ES-I3 (cell line): ENCODE data around the gene KRTAP10-5.
"Not testable (repeated sequence)": the region's sequence is repeated elsewhere in the genome, so short reads cannot be mapped to it uniquely, and the experiment has no call there.

ENCODE experiments used
- H3K36me3 ChIP-seq: 2 replicates; pipeline ENCODE4 v1.6.1; 2013; ENCODE audit warnings: mild to moderate bottlenecking, low read length, control low read depth, moderate library complexity; ENCODE audit not compliant: insufficient read depth
- H3K4me1 ChIP-seq: 2 replicates; pipeline ENCODE4 v1.6.1; 2013; ENCODE audit warnings: mild to moderate bottlenecking, control low read depth, low read length; ENCODE audit not compliant: insufficient read depth
- H3K9ac ChIP-seq: 2 replicates; pipeline ENCODE4 v1.6.1; 2013; ENCODE audit warnings: low read depth, mild to moderate bottlenecking, low read length, moderate library complexity
- H3K9me3 ChIP-seq: 2 replicates; pipeline ENCODE4 v1.6.1; 2013; ENCODE audit warnings: mild to moderate bottlenecking, low read length, moderate library complexity; ENCODE audit not compliant: control insufficient read depth, insufficient read depth

KRTAP10-5 gene

DNA sequence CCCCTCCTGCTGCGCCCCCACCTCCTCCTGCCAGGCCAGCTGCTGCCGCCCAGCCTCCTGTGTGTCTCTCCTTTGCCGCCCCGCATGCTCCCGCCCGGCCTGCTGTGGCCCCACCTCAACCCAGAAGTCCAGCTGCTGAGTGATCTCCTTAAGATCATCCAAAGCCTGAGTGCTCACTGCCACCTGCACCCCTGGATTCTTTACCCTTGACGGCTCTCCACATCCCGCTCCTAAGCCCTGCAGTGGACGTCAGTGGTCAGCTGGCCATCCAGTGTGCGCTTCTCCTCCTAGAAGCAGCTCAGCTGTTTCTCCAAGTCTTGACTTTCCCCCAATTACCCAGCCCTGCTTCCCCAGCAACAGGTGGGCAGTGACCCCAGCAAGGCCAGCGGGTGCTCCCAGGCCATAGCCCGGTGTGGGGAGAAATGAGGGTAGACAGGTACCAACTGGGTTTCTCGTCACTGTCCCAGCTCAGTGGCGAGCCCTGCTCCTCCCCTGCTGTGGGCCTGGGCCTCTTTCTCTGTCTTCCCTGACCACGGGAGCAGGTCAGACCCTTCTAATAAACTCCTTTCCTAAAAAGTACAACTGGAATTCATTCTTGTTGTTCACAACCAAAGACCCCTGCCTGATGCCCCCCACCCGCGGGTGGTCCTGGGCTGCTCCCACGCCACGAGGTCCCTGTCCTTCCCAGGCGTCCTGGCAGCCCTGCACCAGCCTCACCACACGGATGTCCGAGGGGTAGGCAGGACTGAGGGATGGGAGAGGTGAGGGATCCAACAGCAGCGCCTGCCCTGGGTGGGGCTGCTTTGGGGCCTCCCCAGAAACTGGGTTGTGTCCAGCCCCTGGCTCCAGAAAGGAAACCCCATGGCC lies 21.4 kb upstream of the KRTAP10-5 start:
- no peaks in the 10 kb centered on the region for H3K36me3 ChIP-seq
- H3K9ac ChIP-seq = no peak overlapping the region
- H3K4me1 ChIP-seq = no peaks in the 10 kb centered on the region; the same call in 1 of the 2 replicates
- no peaks in the 10 kb centered on the region; the same call in 1 of the 2 replicates for H3K9me3 ChIP-seq

DNA sequence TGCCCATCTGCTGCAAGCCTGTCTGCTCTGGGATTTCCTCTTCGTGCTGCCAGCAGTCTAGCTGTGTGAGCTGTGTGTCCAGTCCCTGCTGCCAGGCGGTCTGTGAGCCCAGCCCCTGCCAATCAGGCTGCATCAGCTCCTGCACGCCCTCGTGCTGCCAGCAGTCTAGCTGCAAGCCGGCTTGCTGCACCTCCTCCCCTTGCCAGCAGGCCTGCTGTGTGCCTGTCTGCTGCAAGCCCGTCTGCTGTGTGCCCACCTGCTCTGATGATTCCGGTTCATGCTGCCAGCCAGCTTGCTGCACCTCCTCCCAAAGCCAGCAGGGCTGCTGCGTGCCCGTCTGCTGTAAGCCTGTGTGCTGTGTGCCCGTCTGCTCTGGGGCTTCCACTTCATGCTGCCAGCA lies 20.7 kb upstream of the KRTAP10-5 start:
- H3K9me3 ChIP-seq, H3K36me3 ChIP-seq, H3K4me1 ChIP-seq, H3K9ac ChIP-seq: not testable (repeated sequence)

DNA sequence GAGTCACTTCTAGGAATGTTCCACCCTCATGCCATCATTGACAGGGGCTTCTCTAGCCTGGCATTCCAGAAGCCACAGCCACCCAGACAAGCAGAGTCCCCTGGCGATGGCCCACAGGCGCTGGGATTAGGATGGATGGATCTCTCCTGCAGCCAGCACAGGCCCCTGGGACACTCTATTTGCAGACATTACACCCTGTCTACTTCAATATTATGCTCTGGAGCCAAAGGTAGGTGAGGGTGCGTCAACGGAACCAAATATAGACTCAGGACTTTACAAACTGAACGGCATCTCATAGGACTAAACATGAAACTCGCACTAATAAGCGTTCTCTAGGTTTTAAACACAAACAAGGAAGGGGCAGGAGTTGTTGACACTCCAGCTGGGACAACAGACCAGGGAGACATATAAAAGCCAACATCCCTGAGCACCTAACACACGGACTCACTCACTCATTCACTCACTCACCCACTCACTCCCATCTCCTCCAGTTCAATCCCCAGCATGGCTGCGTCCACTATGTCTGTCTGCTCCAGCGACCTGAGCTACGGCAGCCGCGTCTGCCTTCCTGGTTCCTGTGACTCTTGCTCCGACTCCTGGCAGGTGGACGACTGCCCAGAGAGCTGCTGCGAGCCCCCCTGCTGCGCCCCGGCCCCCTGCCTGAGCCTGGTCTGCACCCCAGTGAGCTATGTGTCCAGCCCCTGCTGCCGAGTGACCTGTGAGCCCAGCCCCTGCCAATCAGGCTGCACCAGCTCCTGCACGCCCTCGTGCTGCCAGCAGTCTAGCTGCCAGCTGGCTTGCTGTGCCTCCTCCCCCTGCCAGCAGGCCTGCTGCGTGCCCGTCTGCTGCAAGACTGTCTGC lies 19.9 kb upstream of the KRTAP10-5 start, which contains the start of gene KRTAP10-7:
KRTAP10-7 (plus strand) TSS at position 480 of the 861 bp plus-strand sequence; CDS start at position 505, 25 bp downstream.
- H3K4me1 ChIP-seq, H3K9ac ChIP-seq, H3K36me3 ChIP-seq, H3K9me3 ChIP-seq: not testable (repeated sequence)

DNA sequence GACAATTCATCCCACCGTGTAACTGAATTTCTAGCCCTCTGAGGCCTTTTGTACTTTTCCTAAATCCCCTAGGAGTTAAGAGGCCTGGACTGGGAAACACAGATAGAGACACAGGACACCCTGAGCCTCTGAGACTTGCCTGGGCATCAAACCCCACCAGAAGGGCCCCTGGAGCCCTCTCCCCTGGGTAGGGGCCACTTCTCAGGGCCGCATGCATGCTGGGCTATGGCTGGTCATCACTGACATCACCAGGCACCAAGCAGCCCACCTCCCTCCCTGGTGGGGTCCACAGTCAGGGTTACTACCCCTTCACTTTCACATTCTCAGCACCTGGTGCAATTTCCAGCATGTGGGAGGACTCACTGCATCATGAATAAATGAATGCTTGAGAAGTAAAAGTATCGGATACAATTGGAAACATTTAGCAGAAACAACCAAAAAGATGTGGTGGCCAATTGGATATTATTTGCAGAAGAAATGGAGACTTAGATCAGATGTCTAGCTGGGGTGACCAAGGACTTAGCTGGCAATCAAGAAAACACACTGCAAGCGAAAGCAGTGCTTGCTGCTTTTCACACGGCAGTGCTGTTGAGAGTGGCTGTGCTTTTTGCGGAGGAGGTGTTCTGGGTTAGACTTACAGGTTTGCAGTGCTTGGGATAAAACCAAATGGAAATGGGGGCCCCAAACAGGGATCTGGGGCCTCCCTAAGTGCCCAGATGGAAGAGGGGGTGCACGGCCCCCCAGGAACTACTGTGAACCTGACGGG lies 19.0 kb upstream of the KRTAP10-5 start:
- no peaks in the 10 kb centered on the region; the same call in 1 of the 2 replicates for H3K4me1 ChIP-seq
- no peaks in the 10 kb centered on the region; the same call in 1 of the 2 replicates for H3K9me3 ChIP-seq
- no peaks in the 10 kb centered on the region for H3K36me3 ChIP-seq
- H3K9ac ChIP-seq = no peak overlapping the region

DNA sequence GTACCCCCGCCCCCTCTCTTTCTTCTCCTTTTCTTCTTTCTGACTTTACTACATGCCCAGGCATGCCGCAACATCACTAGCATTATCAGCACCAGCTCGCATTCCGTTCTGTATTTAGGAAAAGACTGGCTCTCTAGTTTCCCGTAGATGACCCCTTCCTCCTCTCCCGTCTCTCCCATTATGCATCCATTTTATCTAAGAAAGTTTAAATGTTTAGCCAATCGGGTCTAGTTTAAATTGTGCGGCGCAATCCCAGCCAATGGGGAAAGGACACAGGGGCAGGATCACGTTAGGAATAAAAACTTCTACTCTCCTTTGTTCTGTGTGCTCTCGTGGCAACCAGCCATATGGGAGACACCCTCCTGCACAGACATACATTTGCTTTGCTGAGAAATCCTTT lies 17.7 kb upstream of the KRTAP10-5 start:
- H3K36me3 ChIP-seq = no peaks in the 10 kb centered on the region
- peaks cover 4% of the 10 kb centered on the region; the same call in 1 of the 2 replicates for H3K4me1 ChIP-seq
- H3K9ac ChIP-seq = no peak overlapping the region
- no peaks in the 10 kb centered on the region; the same call in 1 of the 2 replicates for H3K9me3 ChIP-seq

DNA sequence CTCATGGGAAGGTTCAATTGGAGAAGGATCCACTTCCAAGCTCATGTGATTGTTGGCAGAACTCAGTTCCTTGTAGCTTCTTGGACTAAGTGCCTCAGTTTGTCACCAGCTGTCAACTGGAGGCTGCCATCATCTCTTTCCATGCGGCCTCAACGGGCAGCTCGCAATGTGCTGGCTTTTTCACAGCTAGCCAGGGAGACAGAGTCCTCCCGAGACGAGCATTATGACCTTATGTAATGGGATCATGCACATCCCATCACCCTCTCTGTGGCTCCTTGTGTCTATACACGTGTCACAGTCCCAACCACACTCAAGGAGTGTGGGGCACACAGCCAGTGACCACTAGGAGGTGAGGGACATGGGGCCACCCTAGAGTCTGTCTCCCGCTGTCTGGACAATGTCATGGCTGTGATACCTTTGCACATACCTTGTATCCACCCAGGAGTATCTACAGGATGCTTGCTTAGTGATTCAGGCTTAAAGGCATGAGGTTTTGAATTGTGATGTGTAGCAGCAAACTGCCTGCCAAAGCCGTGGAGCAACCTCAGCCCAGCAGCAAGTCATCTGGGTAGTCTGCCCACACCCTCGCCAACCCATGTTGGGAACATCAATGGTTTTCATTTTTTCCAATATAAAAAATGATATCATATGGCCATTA lies 15.8 kb upstream of the KRTAP10-5 start:
- no peaks in the 10 kb centered on the region; the same call in 1 of the 2 replicates for H3K9me3 ChIP-seq
- no peak overlapping the region for H3K9ac ChIP-seq
- H3K4me1 ChIP-seq = peaks cover 4% of the 10 kb centered on the region
- H3K36me3 ChIP-seq = no peaks in the 10 kb centered on the region

DNA sequence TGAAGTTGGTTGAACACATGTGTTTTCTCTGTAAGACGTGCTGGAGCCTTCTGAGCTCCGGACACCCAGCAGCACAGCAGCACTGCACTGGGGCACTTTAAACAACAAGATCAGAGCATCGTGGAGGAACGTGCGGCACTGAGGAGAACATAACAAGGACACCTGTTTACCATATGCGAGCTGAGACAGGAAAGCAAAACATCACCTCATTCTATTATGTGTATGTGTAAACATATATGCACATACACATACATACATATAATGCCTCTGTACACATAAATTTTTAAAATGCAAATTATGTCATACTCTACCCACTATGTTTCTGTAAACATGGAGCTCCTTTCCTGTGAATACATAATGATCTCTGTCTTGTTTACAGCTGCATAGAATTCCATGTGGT lies 15.1 kb upstream of the KRTAP10-5 start:
- no peaks in the 10 kb centered on the region; the same call in 1 of the 2 replicates for H3K9me3 ChIP-seq
- no peak overlapping the region for H3K9ac ChIP-seq
- no peaks in the 10 kb centered on the region for H3K36me3 ChIP-seq
- H3K4me1 ChIP-seq = peaks cover 4% of the 10 kb centered on the region

DNA sequence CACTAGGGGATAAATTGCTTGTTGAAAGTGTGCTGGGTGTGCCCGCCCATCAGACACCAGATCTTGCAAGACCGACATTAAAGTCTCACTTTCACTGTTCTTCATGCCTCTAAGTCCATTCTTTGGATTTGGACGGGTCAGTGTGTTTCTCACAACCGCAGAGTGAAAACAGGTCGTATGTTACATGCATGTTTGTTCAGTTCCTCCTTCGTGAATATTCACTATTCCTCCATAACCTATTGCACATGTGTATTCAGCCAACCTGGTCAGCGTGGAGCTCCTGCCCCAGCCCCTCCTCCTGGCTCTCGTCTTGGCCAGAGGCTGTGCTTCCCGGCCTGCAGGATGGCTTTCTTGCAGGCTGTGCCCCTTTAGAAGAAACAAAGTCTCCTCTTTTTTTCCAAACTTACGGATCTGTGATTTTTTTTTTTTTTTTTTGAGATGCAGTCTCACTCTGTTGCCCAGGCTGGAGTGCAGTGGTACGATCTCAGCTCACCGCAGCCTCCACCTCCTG lies 14.1 kb upstream of the KRTAP10-5 start:
- no peaks in the 10 kb centered on the region; the same call in 1 of the 2 replicates for H3K9me3 ChIP-seq
- no peaks in the 10 kb centered on the region for H3K36me3 ChIP-seq
- H3K4me1 ChIP-seq = peaks cover 4% of the 10 kb centered on the region
- H3K9ac ChIP-seq = no peak overlapping the region

DNA sequence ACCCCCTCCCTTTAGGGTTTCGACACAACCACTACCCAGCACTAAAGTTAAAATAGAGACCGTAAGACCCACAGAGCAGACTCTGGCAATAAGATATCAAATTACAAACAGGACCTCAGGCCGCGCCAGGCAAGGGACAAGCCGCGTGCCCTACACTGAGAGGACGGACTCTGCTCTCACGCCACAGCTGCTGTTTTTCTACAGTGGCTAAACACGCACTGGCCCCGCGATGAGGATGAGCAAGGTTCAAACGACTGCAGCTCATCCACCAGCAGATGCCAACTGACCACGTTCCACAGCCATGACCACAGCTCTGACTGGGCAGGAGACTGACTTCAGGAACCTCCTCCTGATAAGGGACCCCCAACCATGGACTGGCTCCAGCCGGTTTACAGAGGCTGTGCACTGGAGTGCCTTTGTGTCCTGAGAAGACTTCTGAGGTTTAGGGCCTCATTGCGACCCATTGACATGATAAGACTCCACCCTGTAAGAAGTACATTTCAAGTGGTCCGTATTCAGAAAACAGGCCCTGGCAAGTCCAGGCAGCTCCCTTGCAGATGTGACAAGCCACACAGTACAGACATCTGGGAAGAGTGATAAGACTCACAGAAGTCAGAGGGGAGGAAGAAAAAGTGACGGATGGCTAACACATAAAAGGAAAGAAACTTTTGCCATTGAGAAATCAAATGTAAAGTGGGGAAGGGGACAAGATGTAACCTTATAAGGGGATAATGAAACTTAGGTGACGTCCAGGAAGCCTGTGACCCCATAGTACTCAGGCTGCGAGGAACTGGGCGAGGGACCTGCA lies 13.4 kb upstream of the KRTAP10-5 start:
- no peaks in the 10 kb centered on the region; the same call in 1 of the 2 replicates for H3K9me3 ChIP-seq
- H3K36me3 ChIP-seq = no peaks in the 10 kb centered on the region
- H3K4me1 ChIP-seq = peaks cover 4% of the 10 kb centered on the region
- H3K9ac ChIP-seq = no peak overlapping the region

DNA sequence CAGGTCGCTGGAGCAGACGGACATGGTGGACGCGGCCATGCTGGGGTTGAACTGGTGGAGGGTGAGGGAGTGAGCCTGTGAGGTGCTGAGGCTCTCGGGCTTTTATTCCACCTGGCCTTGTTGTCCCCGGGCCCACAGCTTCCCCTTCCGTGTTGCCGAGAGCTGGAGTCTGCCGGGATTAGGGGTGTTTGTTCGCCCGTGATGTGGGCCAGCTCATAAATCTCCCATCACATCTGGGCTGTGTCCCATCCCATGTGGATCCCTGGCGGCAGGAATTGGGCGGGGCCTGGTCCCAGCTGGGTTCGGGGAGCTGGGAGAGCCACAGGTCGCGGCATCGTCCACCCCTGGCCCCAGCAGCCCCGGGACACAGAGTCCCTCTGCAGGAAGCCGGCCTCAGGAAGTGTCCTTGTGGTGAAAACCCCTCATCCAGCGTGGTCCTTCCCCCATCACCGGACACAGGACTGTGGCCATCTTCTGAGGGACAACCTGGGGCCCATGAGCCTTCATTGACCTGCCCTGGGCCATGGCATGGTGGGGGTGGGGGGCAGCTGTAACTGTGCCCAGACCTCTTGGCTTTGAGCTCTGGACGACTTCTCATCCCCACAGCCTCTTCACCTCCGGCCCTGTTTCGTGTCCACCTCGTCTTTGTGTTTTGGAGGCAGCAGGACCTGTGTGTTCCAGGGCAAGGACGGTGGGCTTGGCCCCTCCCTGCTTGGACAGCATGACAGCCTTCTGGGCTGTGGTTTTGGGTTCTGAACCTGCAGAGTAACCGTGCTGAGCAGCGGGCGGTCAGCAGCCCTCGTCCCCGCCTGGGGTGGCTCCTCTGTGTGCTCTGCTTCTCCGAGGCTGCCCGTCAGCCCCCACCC lies 12.3 kb upstream of the KRTAP10-5 start, which contains the start of gene KRTAP10-6:
KRTAP10-6 (minus strand) TSS at position 60 of the 866 bp plus-strand sequence; CDS start at position 39, 21 bp downstream.
- no peak within 1 kb of the TSS for H3K9ac ChIP-seq

DNA sequence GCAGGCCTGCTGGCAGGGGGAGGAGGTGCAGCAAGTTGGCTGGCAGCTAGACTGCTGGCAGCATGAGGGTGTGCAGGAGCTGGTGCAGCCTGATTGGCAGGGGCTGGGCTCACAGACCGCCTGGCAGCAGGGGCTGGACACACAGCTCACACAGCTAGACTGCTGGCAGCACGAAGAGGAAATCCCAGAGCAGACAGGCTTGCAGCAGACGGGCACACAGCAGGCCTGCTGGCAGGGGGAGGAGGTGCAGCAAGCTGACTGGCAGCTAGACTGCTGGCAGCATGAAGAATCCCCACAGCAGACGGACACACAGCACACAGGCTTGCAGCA lies 11.4 kb upstream of the KRTAP10-5 start:
- not testable (repeated sequence) for H3K9ac ChIP-seq, H3K4me1 ChIP-seq, H3K9me3 ChIP-seq, H3K36me3 ChIP-seq

More for the DNA sequence above, 12.3 kb upstream of the KRTAP10-5 start, which contains the start of gene KRTAP10-6:
- H3K36me3 ChIP-seq = no peaks in the 10 kb centered on the region
- H3K4me1 ChIP-seq = peaks cover 4% of the 10 kb centered on the region; the same call in 1 of the 2 replicates
- no peaks in the 10 kb centered on the region for H3K9me3 ChIP-seq
